ENCODE measurements around the gene SGK2. TPM values are rescaled to one million over a fixed set of nuclear protein-coding genes. Genes with fewer than 3 reads are reported as not detected.
"Not testable (repeated sequence)": the region's sequence is repeated elsewhere in the genome, so short reads cannot be mapped to it uniquely, and the experiment has no call there.

SGK2 gene
- polyA plus RNA-seq, 1 donor = 73.0 TPM

DNA sequence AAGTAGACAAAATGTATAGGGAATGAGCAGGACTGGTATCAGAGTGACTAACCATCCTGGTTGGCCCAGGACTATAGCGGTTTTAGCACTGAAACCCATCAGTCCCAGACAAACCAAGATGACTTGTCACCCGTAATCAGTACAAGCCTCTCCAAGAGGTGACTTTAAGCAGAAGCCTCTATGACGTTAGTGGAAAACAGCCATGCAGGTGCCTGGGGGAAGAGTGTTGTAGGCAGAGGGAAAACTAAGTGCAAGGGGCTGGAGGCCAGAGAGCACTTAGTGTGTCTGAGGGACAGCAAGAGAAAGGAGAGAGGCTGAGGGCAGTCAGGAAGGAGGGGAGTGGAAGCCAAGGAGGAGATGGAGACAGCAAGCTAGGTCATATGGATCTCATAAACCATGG lies 2.1 kb downstream of the SGK2 start:
- no peak for DNase-seq

DNA sequence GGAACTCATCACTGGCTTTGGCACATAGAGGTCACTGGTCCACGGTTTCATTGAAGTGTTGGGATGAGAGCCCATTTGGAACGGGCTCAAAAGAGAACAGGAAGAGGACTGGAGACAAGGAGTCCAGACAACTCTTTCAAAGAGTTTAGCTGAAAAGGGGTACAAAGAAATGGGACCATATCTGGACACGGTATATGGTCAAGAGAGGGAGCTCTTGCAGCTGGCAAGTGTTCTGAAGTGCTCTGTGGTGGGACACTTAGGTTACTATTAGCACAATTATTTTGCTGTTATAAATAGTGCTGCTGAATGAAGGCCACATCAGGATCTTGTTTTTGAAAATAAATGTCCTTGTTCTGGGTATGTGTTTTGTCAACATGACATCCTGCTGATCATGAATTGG lies 4.6 kb downstream of the SGK2 start:
- DNase-seq = no peak

DNA sequence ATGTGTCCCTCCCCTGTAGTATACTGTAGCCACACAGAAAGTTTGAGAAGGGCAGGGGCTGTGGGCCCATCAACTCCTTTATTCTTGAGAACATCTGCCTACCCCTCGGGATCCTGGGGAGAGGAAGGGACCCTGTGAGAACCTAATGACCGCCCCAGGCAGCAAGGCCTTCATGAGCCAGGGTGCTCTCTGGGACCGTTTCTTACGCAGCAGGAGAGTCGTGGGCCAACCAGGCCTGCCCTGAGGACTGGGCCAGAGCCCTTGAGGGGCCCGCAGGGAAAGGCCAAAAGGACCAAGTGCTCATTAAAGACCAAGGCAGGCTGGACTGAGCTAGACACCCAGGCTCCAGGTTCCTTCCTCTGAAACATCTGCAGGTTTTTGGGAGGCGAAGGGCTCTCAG lies 5.2 kb downstream of the SGK2 start:
- DNase-seq = no peak

DNA sequence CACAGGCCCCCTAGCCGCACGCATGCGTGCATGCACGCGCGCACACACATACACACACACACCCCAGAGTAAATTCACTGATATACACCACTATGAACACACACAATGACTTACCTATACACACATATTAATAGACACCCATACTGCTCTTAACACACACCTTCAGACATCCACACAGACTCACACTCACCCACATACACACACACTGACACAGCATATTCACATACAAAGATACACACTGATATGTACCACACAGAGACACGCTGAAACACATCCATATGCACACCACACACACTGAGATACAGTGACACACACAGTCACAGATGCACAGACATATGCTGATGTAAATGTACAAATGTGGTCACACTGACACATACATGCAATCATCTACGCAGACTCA lies 5.6 kb downstream of the SGK2 start:
- DNase-seq = no peak

DNA sequence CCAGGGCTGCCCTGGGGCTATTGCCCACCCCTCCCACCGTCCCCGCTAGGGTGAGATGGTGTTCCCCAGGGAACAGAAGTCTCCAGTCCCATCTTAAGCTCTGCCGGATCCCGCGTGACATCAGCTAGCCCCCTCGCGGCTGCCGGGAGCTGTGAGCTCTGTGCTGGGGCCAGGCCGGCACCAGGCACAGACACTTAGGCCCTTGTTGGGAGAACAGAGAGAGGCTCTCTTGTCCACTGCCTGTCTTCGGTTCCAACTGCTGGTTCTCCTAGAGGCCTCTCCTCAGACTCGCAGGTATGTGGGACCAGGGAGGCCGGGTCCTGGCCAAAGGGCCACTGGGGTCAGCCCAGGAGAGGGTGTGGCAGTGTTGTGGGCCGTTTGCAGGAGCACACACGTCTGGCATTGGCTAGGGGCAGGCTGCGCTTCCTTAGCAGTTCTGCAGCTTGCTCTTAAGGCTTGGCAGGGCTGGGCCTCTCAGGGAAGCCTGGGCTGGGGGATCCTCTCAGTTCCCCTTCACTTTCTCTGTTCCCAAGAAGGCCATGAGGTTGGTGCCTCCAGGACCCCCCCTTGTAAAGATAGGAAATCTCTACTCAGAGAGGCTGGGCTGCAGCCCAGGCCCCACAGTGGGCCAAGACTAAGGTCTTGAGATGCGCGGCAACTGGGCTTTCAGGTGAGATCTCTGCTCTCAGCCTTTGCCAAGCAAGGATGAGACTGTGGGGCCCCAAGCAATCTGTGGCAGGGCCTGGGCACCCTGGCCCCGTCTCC lies 6.3 kb downstream of the SGK2 start:
- DNase-seq = no peak

DNA sequence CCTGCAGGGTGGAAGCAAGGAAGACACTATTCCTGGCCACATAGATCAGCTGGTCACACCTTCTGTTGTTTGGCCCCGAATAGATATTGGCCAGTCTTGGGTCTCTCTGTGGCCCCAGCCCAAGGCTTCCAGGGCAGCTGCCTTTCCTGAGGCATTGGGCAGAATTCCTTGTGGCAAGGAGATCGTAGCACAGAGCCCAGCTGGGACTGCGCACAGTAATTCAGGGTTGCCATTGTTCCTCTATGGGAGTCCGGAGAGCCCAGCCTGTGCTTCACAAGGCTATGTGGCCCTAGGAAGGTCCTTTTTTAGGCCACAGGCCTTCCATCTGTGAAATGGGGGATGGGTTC lies 6.9 kb downstream of the SGK2 start:
- no peak for DNase-seq

DNA sequence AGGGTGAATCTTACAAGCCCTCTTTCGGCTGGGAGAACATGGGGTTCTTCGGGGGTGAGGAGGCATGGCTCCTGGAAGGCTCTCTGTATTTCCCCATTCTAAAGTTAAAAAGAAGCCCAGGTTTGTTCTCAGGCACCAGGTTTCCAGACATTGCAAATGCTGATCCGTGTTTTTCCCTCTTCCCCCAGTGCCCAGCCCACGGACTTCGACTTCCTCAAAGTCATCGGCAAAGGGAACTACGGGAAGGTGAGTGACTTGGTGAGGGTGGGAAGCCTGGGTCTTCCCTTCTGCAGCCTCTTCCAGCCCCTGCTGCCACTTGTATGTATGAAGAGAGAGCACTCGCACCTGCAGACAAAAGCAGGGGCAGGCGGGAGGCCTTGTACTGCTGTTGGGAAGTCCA lies 8.7 kb downstream of the SGK2 start:
- no peak for DNase-seq

DNA sequence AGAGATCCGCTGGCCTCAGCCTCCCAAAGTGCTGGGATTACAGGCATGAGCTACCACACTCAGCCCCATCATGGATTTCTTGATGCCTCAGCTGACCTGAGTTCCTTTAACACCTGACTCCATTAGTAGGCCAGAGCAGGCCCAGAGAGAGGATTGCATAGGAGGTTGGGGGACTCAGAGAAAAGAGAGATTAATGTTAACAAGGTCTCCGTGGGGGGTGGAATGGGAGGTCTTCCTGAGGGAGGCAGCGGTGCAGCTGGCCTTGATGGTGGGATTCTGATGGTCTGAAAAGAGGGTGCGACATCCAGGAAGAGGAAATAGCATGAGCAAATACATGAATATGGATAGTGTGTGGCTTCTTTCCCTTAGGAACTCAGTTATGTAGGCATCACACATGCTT lies 9.9 kb downstream of the SGK2 start:
- DNase-seq = no peak

DNA sequence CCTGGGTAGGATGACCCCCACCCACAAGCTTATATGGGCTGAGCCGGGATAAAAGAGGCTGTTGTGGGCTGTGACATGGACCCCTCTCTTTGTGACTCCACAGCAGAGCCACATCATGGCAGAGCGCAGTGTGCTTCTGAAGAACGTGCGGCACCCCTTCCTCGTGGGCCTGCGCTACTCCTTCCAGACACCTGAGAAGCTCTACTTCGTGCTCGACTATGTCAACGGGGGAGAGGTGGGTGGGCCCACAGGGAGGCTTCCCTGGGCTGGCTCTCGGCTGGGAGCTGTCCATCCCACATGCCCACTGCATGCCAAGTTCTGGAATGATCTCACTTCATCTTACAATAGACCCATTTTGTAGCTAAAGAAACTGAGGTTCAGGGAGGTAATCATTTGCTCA lies 10.5 kb downstream of the SGK2 start:
- no peak for DNase-seq

DNA sequence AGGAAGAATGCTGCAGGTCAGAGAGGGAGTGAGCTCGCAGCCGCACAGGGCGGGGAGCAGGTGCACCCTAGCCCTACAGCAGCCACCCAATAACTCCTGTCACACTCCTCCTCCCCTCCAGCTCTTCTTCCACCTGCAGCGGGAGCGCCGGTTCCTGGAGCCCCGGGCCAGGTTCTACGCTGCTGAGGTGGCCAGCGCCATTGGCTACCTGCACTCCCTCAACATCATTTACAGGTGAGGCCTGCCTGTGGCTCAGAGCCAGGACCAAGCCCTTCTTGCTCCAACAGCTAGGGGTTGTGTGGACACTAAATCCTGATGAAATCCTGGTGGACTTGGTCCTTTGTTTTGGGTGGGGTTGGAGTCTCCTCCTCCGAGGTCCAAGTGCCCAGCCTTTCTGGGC lies 11.7 kb downstream of the SGK2 start:
- no peak for DNase-seq

DNA sequence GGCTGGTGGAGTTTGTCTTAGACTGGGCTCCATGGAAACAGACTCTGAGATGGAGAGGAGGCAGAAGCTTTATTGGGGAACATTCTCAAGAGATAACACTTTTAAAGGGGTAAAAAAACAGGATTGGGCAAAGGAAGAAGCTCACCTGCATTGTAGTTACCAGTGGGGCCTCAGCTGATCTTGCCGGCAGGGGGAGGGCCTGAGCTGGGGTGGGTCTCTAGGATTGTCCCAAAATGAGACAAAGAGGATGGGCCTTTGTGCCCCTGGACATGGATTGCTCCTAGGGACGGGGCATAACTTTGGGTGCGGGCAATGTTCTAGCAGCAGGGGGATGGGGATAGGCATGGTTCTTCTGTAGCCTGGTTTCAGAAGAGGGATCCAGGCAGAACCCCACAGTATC lies 12.5 kb downstream of the SGK2 start:
- no peak for DNase-seq

DNA sequence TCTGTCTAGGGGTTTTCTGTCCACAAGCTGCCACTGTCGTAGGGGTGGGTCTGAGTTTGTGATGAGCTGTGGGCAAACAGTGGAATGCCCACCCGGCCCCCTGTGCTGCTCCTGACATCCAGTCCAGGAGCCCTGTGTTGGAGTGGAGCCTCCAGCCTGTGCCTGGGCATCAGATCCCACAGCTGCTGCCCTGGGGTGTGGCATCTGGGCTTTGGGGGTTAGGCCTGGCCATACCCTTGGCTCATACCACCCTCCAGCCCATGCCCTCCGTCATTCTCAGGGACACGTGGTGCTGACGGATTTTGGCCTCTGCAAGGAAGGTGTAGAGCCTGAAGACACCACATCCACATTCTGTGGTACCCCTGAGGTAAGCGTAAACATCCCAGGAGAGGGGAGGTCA lies 12.9 kb downstream of the SGK2 start:
- no peak for DNase-seq

DNA sequence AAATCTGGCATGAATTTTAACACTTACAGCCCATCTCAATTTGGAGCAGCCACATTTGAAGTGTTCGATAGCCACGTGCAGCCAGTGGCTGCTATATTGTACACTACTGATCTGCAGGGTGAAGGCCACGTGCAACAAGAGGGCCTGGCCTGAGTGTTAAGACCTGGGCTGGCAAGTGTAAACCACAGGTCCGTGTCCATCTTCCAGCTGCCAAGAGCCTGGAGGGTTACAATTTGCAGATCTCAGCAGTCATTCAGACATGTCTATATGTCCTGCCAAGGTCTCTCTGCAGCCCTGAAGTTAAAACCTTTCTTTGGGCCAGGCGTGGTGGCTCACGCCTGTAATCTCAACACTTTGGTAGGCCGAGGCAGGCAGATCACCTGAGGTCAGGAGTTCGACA lies 14.1 kb downstream of the SGK2 start:
- DNase-seq = no peak

DNA sequence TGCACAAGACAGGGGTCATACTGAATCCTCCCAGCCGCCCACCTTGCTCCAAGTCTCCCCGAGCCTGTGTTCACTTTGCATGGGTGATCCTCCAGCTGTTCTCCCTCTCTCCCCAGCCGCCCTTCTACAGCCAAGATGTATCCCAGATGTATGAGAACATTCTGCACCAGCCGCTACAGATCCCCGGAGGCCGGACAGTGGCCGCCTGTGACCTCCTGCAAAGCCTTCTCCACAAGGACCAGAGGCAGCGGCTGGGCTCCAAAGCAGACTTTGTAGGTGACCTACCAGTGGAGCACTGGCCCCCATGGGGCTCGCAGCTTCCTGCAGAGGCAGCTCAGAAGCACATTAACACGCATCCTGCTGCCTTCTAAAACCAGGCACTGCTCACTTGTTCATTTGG lies 17.3 kb downstream of the SGK2 start:
- DNase-seq = no peak

DNA sequence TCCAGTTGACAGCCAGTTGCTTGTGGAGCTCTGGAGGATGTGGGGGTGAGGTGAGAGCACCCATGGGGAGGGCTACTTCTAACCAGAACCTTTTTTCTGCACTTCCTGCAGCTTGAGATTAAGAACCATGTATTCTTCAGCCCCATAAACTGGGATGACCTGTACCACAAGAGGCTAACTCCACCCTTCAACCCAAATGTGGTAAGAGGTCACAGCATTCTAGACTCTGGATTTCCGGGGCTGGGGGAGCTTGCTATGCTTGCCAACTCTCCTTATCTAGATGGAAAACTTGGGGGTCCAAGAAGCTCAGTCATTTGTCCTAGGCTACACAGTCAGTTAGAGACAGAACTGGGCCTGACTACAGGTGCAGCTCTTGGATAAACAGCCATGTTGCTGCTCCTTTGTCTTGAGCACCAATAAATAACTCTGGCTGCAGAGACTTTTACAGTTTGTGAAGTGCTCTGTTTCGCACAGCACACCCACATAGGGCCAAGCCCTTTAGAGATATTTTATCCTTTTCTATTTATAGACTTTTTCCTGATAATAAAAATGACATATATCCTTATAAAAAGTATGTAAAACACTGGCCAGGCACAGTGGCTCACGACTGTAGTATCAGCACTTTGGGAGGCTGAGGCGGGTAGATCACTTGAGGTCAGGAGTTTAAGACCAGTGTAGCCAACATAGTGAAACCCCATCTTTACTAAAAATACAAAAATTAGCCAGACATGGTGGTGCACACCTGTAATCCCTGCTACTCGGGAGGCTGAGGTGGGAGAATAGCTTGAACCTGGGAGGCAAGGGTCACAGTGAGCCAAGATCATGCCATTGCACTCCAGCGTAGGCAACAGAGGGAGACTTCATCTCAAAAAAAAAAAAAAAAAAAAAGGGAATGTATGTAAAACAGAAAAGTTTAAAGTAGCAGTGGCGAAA lies 21.3 kb downstream of the SGK2 start:
- no peak for DNase-seq

DNA sequence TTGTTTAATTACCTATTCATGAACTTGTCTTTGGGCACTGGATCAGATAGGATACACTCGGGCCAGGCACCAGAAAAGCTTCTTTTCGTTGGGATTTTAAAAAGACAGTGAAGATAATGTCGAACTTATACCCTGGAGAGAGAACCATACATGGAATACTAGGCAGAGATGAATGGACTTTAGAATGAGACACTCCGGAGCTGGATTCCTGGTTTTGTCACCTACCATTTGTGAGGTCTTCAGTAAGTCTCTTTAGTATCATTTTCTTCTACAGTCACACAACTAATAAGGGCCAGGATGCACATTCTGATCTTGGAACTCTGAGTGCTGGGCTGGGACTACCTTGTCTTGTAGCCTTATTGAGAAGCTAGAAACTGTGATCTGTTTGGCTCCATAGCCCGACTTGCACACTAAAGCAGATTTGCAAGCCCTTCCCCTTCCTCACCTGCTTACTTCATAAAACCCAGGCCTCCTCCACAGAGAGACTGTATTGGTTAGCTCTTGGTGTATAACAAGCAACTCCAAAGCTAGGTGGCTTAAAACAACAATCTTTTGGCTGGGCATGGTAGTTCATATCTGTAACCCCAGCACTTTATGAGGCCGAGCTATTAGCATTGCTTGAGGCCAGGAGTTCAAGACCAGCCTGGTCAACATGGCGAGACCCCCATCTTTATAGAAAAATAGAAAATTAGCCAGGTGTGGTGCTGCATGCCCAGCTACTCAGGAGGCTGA lies 24.5 kb downstream of the SGK2 start:
- DNase-seq = no peak

DNA sequence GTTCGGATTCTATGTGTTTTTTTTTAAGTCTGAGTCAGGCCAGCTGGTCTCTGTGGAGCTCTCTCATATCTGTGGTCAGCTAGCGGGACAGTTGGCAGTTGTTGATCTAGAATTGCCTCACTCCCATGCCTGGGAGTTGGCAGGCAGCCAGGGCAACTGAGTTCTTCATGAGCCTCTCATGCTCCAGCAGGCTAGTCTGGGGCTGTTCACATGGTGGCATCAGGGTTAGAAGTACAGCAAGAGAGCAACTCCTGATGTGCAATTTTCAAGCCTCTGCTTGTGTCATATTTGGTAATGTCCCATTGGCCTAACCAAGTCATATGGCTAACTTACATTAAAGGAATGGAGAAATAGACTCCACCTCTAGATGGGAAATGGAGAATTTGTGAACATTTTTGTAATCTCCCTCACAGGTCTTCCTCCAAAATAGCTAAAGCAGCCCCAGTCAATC lies 25.2 kb downstream of the SGK2 start:
- no peak for DNase-seq

DNA sequence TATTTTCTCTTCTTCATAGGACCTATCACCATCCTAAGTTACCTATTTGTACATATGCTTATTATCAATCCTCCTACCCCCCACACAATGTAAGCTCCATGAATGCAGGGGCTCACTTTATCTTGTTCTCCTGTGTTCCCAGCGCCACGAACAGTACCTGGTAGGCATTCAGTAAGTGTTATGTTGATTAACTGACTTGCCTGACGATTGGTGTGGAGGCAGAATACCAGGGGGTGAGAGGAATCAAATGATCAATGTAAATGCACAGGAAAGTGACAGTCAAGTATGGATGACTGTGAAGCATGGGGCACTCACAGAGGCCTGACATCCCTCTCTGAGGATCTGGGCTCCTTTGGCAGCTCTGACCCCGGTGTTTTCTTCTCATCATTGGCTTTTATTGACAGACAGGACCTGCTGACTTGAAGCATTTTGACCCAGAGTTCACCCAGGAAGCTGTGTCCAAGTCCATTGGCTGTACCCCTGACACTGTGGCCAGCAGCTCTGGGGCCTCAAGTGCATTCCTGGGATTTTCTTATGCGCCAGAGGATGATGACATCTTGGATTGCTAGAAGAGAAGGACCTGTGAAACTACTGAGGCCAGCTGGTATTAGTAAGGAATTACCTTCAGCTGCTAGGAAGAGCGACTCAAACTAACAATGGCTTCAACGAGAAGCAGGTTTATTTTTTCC lies 25.8 kb downstream of the SGK2 start:
- DNase-seq = no peak

DNA sequence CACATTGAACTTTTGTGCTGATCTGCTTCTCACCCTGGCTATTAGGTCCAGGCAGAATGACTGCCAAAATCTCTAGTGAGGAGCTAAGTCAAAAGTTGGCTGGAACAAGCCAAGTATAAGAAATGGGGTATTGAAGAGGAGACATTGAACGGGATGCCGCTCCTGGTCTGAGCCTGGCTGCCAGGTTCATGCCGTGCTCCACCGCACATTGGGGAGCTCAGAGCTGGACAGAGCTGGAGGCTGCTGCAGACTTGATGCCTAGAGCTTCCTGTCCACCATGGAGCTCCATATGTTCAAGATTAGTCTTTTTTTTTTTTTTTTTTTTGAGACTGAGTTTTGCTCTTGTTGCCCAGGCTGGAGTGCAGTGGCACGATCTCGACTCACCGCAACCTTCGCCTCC lies 27.8 kb downstream of the SGK2 start:
- no peak for DNase-seq

DNA sequence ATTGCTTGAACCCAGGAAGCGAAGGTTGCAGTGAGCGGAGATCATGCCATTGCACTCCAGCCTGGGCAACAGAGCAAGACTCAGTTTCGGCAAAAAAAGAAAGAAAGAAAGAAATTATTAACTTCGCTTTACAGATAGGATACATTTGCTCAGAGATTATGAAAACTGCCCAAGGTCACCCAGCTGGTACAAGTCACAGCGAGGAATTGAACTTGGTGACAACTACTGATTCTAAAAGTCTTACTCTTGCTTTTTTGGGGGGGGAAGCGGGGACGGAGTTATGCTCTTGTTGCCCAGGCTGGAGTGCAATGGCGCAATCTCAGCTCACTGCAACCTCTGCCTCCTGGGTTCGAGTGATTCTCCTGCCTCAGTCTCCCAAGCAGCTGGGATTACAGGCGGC lies 29.7 kb downstream of the SGK2 start:
- not testable (repeated sequence) for DNase-seq

DNA sequence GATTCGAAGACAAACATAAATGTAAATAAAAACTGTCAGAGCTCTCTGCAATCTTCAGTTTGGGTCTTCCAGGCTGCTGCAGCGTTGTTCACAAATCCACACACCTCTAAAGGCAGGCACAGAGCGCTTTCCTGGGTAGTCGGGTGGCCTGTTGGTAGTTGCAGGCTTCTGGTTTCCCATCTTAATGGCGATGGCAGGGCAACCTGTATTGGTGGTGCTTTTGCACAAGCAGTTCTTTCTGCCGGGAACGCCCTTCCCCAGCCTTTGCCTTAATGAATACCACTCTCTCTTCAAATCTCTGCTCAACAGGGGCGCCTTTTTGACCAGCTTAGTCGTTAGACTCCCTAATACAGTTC lies 31.2 kb downstream of the SGK2 start:
- DNase-seq = no peak
